GM19238 (cell line): Measurements from ENCODE around the gene GGA3.
A peak's percentile ranks its signal among the peaks of the same experiment; 100 is the strongest.
"Not testable (repeated sequence)": the region's sequence is repeated elsewhere in the genome, so short reads cannot be mapped to it uniquely, and the experiment has no call there.

ENCODE experiments used
- DNase-seq: peaks from one replicate; pipeline ENCODE4 v3.0.0; 2011; ENCODE audit warnings: low spot score; ENCODE audit not compliant: insufficient read length

GGA3 gene

GRCh38 chr17:75271955-75272847, 10.8 kb upstream of the GGA3 start:
- DNase-seq, result no peak

- peak; percentile 98 for DNase-seq
These were observed 10.0 kb upstream of the GGA3 start for GRCh38 chr17:75271233-75271954.

- DNase-seq, result no peak
These were observed 9.5 kb upstream of the GGA3 start, which contains the start of gene MIF4GD for GRCh38 chr17:75270966-75271232. Gene MIF4GD (minus strand): TSS chr17:75271231. CDS start chr17:75270195, 1,036 bp downstream.

- DNase-seq, result peak; percentile 71
These were observed 9.0 kb upstream of the GGA3 start for GRCh38 chr17:75270218-75270965.

- DNase-seq, result no peak
These were observed 8.4 kb upstream of the GGA3 start for GRCh38 chr17:75269844-75270217.

GRCh38 chr17:75267411-75268232, 6.2 kb upstream of the GGA3 start:
- DNase-seq, result no peak

- no peak for DNase-seq
These were observed 5.7 kb upstream of the GGA3 start for GRCh38 chr17:75267153-75267410.

GRCh38 chr17:75266316-75267152, 5.1 kb upstream of the GGA3 start:
- no peak for DNase-seq

GRCh38 chr17:75265614-75266315, 4.4 kb upstream of the GGA3 start:
- DNase-seq, result no peak

- DNase-seq, result no peak
These were observed 1.6 kb upstream of the GGA3 start for GRCh38 chr17:75263055-75263454.

- no peak for DNase-seq
These were observed 753 bp upstream of the GGA3 start for GRCh38 chr17:75262112-75262606.

GRCh38 chr17:75260641-75261335, 618 bp downstream of the GGA3 start:
- DNase-seq, result no peak

- not testable (repeated sequence) for DNase-seq
These were observed 4.2 kb downstream of the GGA3 start for GRCh38 chr17:75257228-75257627.

GRCh38 chr17:75255954-75256698, 5.3 kb downstream of the GGA3 start:
- not testable (repeated sequence) for DNase-seq

- no peak for DNase-seq
These were observed 9.2 kb downstream of the GGA3 start for GRCh38 chr17:75252039-75252816.

GRCh38 chr17:75250009-75250471, 11.4 kb downstream of the GGA3 start:
- DNase-seq, result peak; percentile 80

- no peak for DNase-seq
These were observed 11.8 kb downstream of the GGA3 start for GRCh38 chr17:75249564-75249963.

GRCh38 chr17:75246404-75246803, 15.0 kb downstream of the GGA3 start:
- DNase-seq, result no peak
